IPS DF 6.9 (cell line): ENCODE measurements around the gene ZNF593OS.

Experiments used
- DNase-seq: peaks from one replicate; pipeline ENCODE4 v3.0.0-alpha.2; 2013; ENCODE audit warnings: low read depth, low spot score
- H3K27ac ChIP-seq: one replicate; pipeline ENCODE4 v1.5.1; 2013; ENCODE audit warnings: low read length, control low read depth
- H3K27me3 ChIP-seq: 2 replicates; pipeline ENCODE4 v1.6.1; 2013; ENCODE audit warnings: mild to moderate bottlenecking, low read length; ENCODE audit not compliant: control insufficient read depth, insufficient read depth
- H3K36me3 ChIP-seq: 2 replicates; pipeline ENCODE4 v1.6.1; 2013; ENCODE audit warnings: low read length; ENCODE audit not compliant: control insufficient read depth, insufficient read depth
- H3K4me1 ChIP-seq: 2 replicates; pipeline ENCODE4 v1.6.1; 2013; ENCODE audit warnings: low read length; ENCODE audit not compliant: control insufficient read depth, insufficient read depth
- H3K4me3 ChIP-seq: 2 replicates; pipeline ENCODE4 v1.5.1; 2013; ENCODE audit warnings: mild to moderate bottlenecking, low read length
- H3K9me3 ChIP-seq: 2 replicates; pipeline ENCODE4 v1.6.1; 2013; ENCODE audit warnings: low read length, inconsistent platforms; ENCODE audit not compliant: control insufficient read depth, insufficient read depth
- WGBS: extraction: QIAGEN DNeasy Blood & Tissue Kit; methylation state at CpG from one replicate; pipeline ENCODE4 v1.1.7; 2013; ENCODE audit warnings: mixed read lengths, missing lambda C conversion rate; ENCODE audit not compliant: insufficient read length, insufficient coverage; 5-methylcytosine and 5-hydroxymethylcytosine counted together

Gene ZNF593OS

GRCh38 chr1:26184883-26185282 lies 13.3 kb upstream of the ZNF593OS start:
- no CpG with 5 or more reads among the region's 21 CpGs for WGBS
- H3K36me3 ChIP-seq = no peaks in the 10 kb centered on the region; the same call in 1 of the 2 replicates

GRCh38 chr1:26184086-26184485 lies 12.5 kb upstream of the ZNF593OS start:
- no peak overlapping the region for H3K4me3 ChIP-seq
- H3K9me3 ChIP-seq = no peaks in the 10 kb centered on the region
- no peaks in the 10 kb centered on the region for H3K36me3 ChIP-seq
- no peaks in the 10 kb centered on the region for H3K4me1 ChIP-seq
- DNase-seq = no peak
- WGBS = no CpG with 5 or more reads among the region's 7 CpGs
- no peak overlapping the region for H3K27ac ChIP-seq
- H3K27me3 ChIP-seq = no peaks in the 10 kb centered on the region

More at GRCh38 chr1:26184883-26185282, 13.3 kb upstream of the ZNF593OS start:
- Histone ChIP-seq H3K4me1 (no peaks in the 10 kb centered on the region), H3K4me3 (no peak overlapping the region), H3K27ac (no peak overlapping the region), H3K9me3 (no peaks in the 10 kb centered on the region), H3K27me3 (no peaks in the 10 kb centered on the region)
- DNase-seq = no peak

DNA sequence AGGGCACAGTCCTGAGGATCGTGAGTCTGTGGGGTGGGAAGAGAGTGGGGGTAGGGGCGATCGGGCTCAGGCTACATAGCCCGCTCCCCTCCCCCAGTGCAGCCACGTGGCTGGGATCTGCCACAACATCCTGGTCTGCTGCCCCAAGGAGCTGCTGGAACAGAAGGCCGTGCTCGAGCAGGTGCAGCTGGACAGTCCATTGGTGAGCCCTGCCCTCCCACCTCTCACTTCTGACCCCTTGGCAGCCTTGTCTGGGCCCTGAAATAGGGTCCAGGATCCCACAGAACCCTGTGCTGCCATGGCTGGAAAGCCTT lies 10.7 kb upstream of the ZNF593OS start:
- H3K36me3 ChIP-seq = no peaks in the 10 kb centered on the region
- H3K4me3 ChIP-seq = no peak overlapping the region
- no peaks in the 10 kb centered on the region for H3K27me3 ChIP-seq
- H3K27ac ChIP-seq = no peak overlapping the region
- no peaks in the 10 kb centered on the region for H3K4me1 ChIP-seq
- DNase-seq = no peak
- H3K9me3 ChIP-seq = no peaks in the 10 kb centered on the region
- WGBS = no CpG with 5 or more reads among the region's 7 CpGs

DNA sequence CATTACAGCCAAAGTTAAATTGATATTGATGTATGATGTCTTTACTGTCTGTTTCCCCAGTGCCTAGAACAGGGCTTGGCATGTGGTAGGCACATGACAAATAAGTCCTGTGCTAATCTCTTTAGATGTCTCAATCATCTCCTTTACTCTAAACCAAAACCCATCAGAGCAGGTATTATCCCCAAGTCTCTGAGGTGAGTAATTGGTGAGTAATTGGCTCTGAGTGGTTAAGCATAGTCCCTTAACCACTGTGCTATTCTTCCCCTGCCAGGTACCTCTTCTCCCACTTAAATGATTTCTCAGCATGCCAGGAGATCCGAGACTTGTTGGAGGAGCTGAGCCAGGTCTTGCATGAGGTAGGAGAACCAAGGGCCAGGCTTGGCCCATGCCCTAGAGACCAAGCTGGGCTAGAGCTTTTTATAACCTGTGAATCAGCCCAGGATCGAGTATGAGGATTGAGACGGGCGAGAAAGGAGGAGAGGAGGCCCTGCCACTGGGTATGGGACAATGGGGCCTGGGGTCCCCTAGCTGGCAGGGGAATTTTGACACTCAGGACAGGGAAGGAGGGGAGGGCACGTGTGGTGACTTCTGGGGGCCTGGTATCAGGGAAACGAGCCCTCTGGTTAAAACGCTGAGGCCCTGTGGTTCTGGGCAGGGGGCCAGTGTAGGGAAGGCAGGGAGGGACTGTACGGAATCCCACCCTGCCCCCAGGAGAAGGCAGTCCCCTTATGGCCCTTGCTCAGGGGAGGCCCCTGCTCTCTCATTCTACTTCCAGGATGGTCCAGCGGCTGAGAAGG lies 10.2 kb upstream of the ZNF593OS start:
- Histone ChIP-seq H3K9me3 (no peaks in the 10 kb centered on the region), H3K36me3 (no peaks in the 10 kb centered on the region), H3K4me1 (no peaks in the 10 kb centered on the region), H3K27me3 (no peaks in the 10 kb centered on the region), H3K4me3 (no peak overlapping the region), H3K27ac (no peak overlapping the region)
- WGBS = no CpG with 5 or more reads among the region's 9 CpGs
- no peak for DNase-seq

GRCh38 chr1:26180010-26180506 lies 8.4 kb upstream of the ZNF593OS start:
- Histone ChIP-seq H3K36me3 (no peaks in the 10 kb centered on the region), H3K27ac (no peak overlapping the region), H3K9me3 (no peaks in the 10 kb centered on the region), H3K27me3 (no peaks in the 10 kb centered on the region), H3K4me1 (no peaks in the 10 kb centered on the region), H3K4me3 (no peak overlapping the region)
- WGBS = no CpG with 5 or more reads among the region's 4 CpGs
- no peak for DNase-seq

DNA sequence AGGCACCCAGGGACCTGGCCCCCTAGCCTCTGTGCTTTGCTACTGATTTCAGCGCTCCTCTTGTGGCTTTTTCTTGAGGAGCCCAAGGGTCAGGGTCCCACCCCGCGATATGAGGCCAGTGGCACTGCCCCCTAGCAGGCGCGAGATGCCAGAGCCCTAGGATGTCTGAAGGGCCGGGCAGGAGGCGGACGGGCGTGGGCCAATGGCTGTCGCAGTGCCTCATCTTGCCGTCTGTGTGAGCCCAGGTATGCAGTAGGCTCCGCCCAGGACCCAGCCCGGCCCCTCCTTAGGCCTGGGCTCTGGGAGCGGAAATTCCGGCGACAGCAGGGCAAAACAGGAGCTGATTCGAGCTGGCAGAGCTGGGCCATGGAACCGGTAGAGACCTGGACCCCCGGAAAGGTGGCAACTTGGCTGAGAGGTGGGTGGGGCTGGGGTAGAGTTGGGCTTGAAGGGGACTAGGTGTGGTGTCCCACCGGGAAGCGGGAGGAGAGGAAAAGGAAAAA lies 5.6 kb upstream of the ZNF593OS start, which contains the start of gene CNKSR1:
CNKSR1 (plus strand) TSS at position 310 of the 503 bp plus-strand sequence; CDS start at position 367, 57 bp downstream.
- WGBS = no CpG with 5 or more reads among the region's 21 CpGs
- H3K36me3 ChIP-seq = no peaks in the 10 kb centered on the region
- no peaks in the 10 kb centered on the region for H3K9me3 ChIP-seq
- peak within 1 kb of the TSS; percentile 38; the same call in 1 of the 2 replicates for H3K4me3 ChIP-seq
- peak; percentile 87 for DNase-seq
- H3K27me3 ChIP-seq = no peaks in the 10 kb centered on the region
- no peaks in the 10 kb centered on the region for H3K4me1 ChIP-seq
- H3K27ac ChIP-seq = no peak within 1 kb of the TSS

DNA sequence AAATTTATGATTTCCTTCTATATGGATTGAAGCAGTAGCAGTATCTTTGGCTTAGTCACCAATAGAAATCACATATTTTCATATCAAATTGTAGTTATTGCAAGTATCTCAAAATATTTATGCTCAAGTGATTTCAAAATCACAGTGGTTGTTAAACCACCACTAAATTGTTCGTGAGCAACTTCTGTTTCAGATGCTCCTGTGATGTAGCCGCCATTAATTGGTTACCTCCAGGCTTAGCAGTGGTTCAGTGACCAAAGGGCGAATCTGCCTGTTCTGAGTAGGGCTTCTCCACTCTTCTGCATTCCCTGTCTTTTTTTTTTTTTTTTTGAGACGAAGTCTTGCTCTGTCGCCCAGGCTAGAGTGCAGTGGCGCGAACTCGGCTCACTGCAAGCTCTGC lies 3.7 kb upstream of the ZNF593OS start:
- no peak overlapping the region for H3K4me3 ChIP-seq
- H3K27ac ChIP-seq = no peak overlapping the region
- H3K9me3 ChIP-seq = no peaks in the 10 kb centered on the region
- no CpG with 5 or more reads among the region's 8 CpGs for WGBS
- DNase-seq = no peak
- peaks cover 3% of the 10 kb centered on the region; the same call in 1 of the 2 replicates for H3K4me1 ChIP-seq
- H3K36me3 ChIP-seq = no peaks in the 10 kb centered on the region
- H3K27me3 ChIP-seq = no peaks in the 10 kb centered on the region

GRCh38 chr1:26170472-26170821 lies 1.2 kb downstream of the ZNF593OS start:
- no peak for DNase-seq

DNA sequence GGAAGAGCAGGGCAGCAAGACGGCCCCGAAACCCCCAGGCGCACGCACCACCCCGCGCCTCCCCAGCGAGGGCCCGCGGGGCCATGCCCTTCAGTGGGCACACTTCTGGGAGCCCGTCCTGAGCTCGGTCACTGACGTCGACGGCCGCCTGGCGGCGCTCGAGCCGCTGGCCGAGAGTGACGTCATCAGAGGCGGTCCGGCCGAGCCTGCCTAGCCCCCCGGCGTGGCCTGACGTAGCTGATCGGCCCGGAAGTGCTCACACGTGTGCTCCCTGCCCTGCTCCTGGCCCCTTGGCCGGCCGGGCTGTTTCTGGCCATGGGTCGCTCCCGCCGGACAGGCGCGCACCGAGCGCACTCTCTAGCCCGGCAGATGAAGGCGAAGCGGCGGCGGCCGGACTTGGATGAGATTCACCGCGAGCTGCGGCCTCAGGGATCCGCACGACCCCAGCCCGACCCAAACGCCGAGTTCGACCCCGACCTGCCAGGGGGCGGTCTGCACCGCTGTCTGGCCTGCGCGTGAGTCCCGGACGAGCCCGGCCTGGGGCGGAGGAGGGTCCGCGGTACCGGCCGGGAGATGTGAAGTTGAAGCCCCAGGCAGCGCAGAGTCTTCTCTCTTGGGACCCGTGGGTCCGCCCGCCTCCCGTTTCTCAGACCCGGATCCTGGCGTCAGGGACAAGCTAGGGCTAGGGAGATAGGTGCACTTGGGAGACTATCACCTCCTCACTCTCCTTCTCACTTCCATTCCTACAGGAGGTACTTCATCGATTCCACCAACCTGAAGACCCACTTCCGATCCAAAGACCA lies 1.8 kb downstream of the ZNF593OS start, which contains the start of gene ZNF593:
ZNF593 (plus strand) TSS at position 240 of the 803 bp plus-strand sequence; CDS start at position 316, 76 bp downstream.
- peaks cover 8% of the 10 kb centered on the region for H3K4me1 ChIP-seq
- no peaks in the 10 kb centered on the region for H3K27me3 ChIP-seq
- H3K27ac ChIP-seq = no peak within 1 kb of the TSS
- no peaks in the 10 kb centered on the region for H3K36me3 ChIP-seq
- WGBS = no CpG with 5 or more reads among the region's 76 CpGs
- DNase-seq = peak; percentile 70
- H3K4me3 ChIP-seq = peak within 1 kb of the TSS; percentile 84
- no peaks in the 10 kb centered on the region for H3K9me3 ChIP-seq

More at GRCh38 chr1:26170472-26170821, 1.2 kb downstream of the ZNF593OS start:
- Histone ChIP-seq H3K36me3 (no peaks in the 10 kb centered on the region), H3K4me1 (peaks cover 5% of the 10 kb centered on the region), H3K4me3 (peak overlapping the region; percentile 84; the same call in 1 of the 2 replicates), H3K27me3 (no peaks in the 10 kb centered on the region), H3K27ac (no peak overlapping the region), H3K9me3 (no peaks in the 10 kb centered on the region)
- no CpG with 5 or more reads among the region's 9 CpGs for WGBS

DNA sequence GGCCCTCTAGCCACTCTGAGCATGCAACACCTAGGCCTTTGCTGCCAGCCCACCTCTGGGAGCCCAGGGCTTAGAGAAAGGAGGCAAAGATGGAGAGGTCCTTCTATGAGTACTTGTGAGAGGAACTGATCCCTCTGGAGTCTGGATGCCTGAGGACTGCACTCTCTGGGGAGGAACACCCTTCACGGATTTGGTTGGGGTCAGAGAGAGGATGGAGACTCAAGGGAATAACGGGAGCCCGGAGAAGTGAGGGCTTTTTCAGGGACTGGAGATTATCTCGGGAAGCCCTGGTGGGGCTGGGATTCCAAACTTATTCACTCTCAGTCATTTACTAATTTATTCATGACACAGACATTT lies 2.5 kb downstream of the ZNF593OS start:
- DNase-seq = no peak
- Histone ChIP-seq H3K4me3 (no peak overlapping the region), H3K9me3 (no peaks in the 10 kb centered on the region), H3K27me3 (no peaks in the 10 kb centered on the region), H3K4me1 (peaks cover 10% of the 10 kb centered on the region), H3K27ac (no peak overlapping the region), H3K36me3 (no peaks in the 10 kb centered on the region)
- WGBS = no CpG with 5 or more reads among the region's 4 CpGs
